Endothelial cell of umbilical vein (primary cell): ENCODE measurements around the gene CMC1. TPM values are rescaled to one million over a fixed set of nuclear protein-coding genes. Genes with fewer than 3 reads are reported as not detected.

Experiments
- BruUV-seq: library from RNA; stranded (reverse); fragments of 400-500 nt; replicated peaks from 2 replicates; lab custom pipeline; 2021; lab: Mats Ljungman, UMichigan
- CTCF ChIA-PET: fragments of 300-600, 350-600 bp; sonication (Branson Sonifier 250); formaldehyde crosslinking; loops from one replicate; lab custom pipeline; 2021; ENCODE audit warnings: antibody characterized with exemption, inconsistent platforms; lab: Charles Lee
- POLR2A ChIA-PET: fragments of 300-600, 350-600 bp; sonication (Branson Sonifier 250); formaldehyde crosslinking; loops from one replicate; lab custom pipeline; 2021; ENCODE audit warnings: antibody characterized with exemption, inconsistent platforms; lab: Charles Lee
- DNase-seq: peaks from one replicate; pipeline ENCODE4 v3.0.0-alpha.2; 2011; ENCODE audit warnings: low read depth, low spot score
- FAIRE-seq: peaks from 2 replicates; lab custom pipeline; 2011; peaks lifted over from hg19 to GRCh38; lab: Jason Lieb, UNC
- H2AFZ ChIP-seq: 2 replicates; pipeline ENCODE4 v1.6.0; 2012; ENCODE audit warnings: low read depth, low read length, control low read depth, inconsistent platforms
- H3K27ac ChIP-seq: 2 replicates; pipeline ENCODE4 v1.5.1; 2011; ENCODE audit warnings: low read depth, mild to moderate bottlenecking, control low read depth, low read length, moderate library complexity; ENCODE audit not compliant: insufficient read depth
- H3K27me3 ChIP-seq, 2 experiments: 2 replicates each; pipeline versions ENCODE4 v1.6.0 to v1.6.1; 2011; ENCODE audit warnings: low read length in 2 of 2, mixed read lengths in 1 of 2; ENCODE audit not compliant: control insufficient read depth in 2 of 2, insufficient read depth in 2 of 2
- H3K36me3 ChIP-seq, 2 experiments: 2 replicates in 1 of 2; 3 replicates in 1 of 2; pipeline ENCODE4 v1.5.1; 2011; ENCODE audit warnings: low read length in 2 of 2, mild to moderate bottlenecking in 1 of 2, moderate library complexity in 1 of 2; ENCODE audit not compliant: control insufficient read depth in 2 of 2, insufficient read depth in 2 of 2; ENCODE audit errors: extremely low read depth in 1 of 2
- H3K4me1 ChIP-seq: 3 replicates; pipeline ENCODE4 v1.5.1; 2011; ENCODE audit warnings: mild to moderate bottlenecking, low read length; ENCODE audit not compliant: control insufficient read depth, insufficient read depth; ENCODE audit errors: extremely low read depth
- H3K4me2 ChIP-seq: 2 replicates; pipeline ENCODE4 v1.6.1; 2011; ENCODE audit warnings: low read length, control low read depth, mixed read lengths; ENCODE audit not compliant: insufficient read depth
- H3K4me3 ChIP-seq, 3 experiments: fragments of 200-600 bp in 1 of 3; sonication (generic), shearing (Covaris generic) in 1 of 3; replicated peaks in 1 of 3; 2 replicates each; pipeline ENCODE4 v1.5.1; 2011 to 2016; ENCODE audit warnings: control low read depth in 3 of 3, low read length in 3 of 3, mild to moderate bottlenecking in 2 of 3, inconsistent platforms in 1 of 3, low read depth in 1 of 3, moderate library complexity in 1 of 3; ENCODE audit not compliant: insufficient read depth in 1 of 3
- H3K79me2 ChIP-seq: 2 replicates; pipeline ENCODE4 v1.6.0; 2012; ENCODE audit warnings: low read length, inconsistent platforms; ENCODE audit not compliant: control insufficient read depth, insufficient read depth
- H3K9ac ChIP-seq: replicated peaks from 2 replicates; pipeline ENCODE3; 2011; ENCODE audit warnings: low read length, control low read depth; ENCODE audit not compliant: insufficient read depth; ENCODE audit errors: extremely low read depth
- H3K9me1 ChIP-seq: replicated peaks from 3 replicates; pipeline ENCODE4 v1.6.0; 2011; ENCODE audit warnings: mild to moderate bottlenecking, low read length; ENCODE audit not compliant: control insufficient read depth, insufficient read depth; ENCODE audit errors: extremely low read depth
- H3K9me3 ChIP-seq: replicated peaks from 2 replicates; pipeline ENCODE4 v1.5.1; 2012; ENCODE audit warnings: low read length, inconsistent platforms; ENCODE audit not compliant: control insufficient read depth, insufficient read depth
- H4K20me1 ChIP-seq: replicated peaks from 2 replicates; pipeline ENCODE3; 2011; ENCODE audit warnings: mild to moderate bottlenecking, low read length; ENCODE audit not compliant: control insufficient read depth, insufficient read depth; ENCODE audit errors: extremely low read depth
- EZH2 ChIP-seq: IDR thresholded peaks from 2 replicates; pipeline ENCODE4 v1.6.1; 2012; ENCODE audit warnings: borderline replicate concordance, low read depth, mild to moderate bottlenecking, moderate library complexity, low read length, inconsistent platforms; ENCODE audit not compliant: severe bottlenecking
- FOS ChIP-seq: IDR thresholded peaks from 2 replicates; pipeline ENCODE4 v1.6.1; 2011; ENCODE audit warnings: mild to moderate bottlenecking, low read length, moderate library complexity, borderline replicate concordance; ENCODE audit not compliant: insufficient read depth
- GATA2 ChIP-seq: IDR thresholded peaks from 2 replicates; pipeline ENCODE4 v1.7.0; 2011; ENCODE audit warnings: low read depth, mild to moderate bottlenecking, moderate library complexity, mixed read lengths, low read length; ENCODE audit not compliant: insufficient read length, insufficient read depth
- JUN ChIP-seq: IDR thresholded peaks from 2 replicates; pipeline ENCODE4 v1.6.1; 2011; ENCODE audit warnings: borderline replicate concordance, low read depth; ENCODE audit not compliant: insufficient read length, insufficient read depth
- MYC ChIP-seq: IDR thresholded peaks from one replicate; pipeline ENCODE4 v1.6.1; 2011; ENCODE audit warnings: mild to moderate bottlenecking, low read depth, low read length
- POLR2A ChIP-seq: IDR thresholded peaks from 2 replicates; pipeline ENCODE4 v1.6.1; 2012; ENCODE audit warnings: low read depth, mild to moderate bottlenecking, control low read depth, low read length
- POLR2AphosphoS5 ChIP-seq: IDR thresholded peaks from 2 replicates; pipeline ENCODE4 v1.6.1; 2012; ENCODE audit warnings: low read depth, mild to moderate bottlenecking, control low read depth, low read length, moderate library complexity; ENCODE audit not compliant: insufficient read depth
- dilution Hi-C: fragments of 300-500 bp; cut with MboI; formaldehyde crosslinking; loops from one replicate; pipeline ENCODE4 v1.15.0; 2019; ENCODE audit warnings: low sequenced_read_pairs; ENCODE audit not compliant: extremely low pct_ligation_motif_present
- intact Hi-C: fragments of 100-400 bp; cut with micrococcal nuclease; formaldehyde crosslinking; loops from one replicate; pipeline ENCODE4 v1.10.0; 2022
- polyA plus RNA-seq, 4 experiments: library from polyadenylated mRNA; depleted of rRNA in 3 of 4; stranded (reverse) in 3 of 4; unstranded in 1 of 4; fragments of >200 nt; gene quantifications; 2 replicates each; pipeline versions ENCODE4 v1.2.1 to v1.2.3, GENCODE V29; 2011 to 2012; ENCODE audit warnings: missing spikeins in 1 of 4
- total RNA-seq: library from RNA; stranded (reverse); gene quantifications from 2 replicates; pipeline ENCODE4 v1.2.3, GENCODE V29; 2021
- TF ChIP-seq, protein P1 (sequence below): IDR thresholded peaks from 2 replicates; pipeline ENCODE4 v1.6.1; 2011; ENCODE audit not compliant: insufficient read depth, insufficient read length
- TF ChIP-seq, protein P2 (sequence below), 2 donors: IDR thresholded peaks; 1 replicate in 1 of 2; 2 replicates in 1 of 2; pipeline ENCODE4 v1.5.1; 2011; ENCODE audit warnings: low read length in 2 of 2, mild to moderate bottlenecking in 2 of 2, moderate library complexity in 2 of 2, control low read depth in 1 of 2, inconsistent platforms in 1 of 2, low read depth in 1 of 2; ENCODE audit not compliant: insufficient read depth in 1 of 2; ENCODE audit errors: extremely low read depth in 1 of 2

The CMC1 gene
- total and polyA plus RNA-seq, 2 donors (not counting 3 experiments of a cell fraction or from before 2014, with no cell fraction given), result 13.1 to 18.6 TPM

DNA sequence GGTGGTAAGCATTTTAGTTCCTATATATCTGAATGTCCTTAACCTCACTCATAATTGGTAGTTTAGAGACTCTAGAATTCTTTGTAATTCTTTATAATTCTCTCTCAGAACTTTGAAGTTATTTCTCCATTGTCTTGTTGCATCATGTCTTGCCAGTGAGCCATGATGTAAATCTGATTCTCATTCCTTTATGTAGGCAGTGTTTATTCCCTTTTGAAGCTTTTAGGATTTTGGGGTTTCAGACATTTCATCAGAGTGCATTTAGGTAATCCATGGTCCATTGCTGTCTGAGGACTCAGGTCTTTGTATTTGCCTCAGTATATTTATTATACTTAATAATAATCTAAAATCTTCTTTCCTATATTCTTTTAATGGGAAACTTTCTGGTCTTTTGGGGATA is 20.6 kb downstream of the CMC1 start:
- dilution Hi-C loops (no loop called here), intact Hi-C loops (no loop called here)
- Histone ChIP-seq H3K4me3 (no peak overlapping the region), H3K9me1 (no peaks in the 10 kb centered on the region), H3K4me2 (no peak overlapping the region), H3K79me2 (peaks cover 6% of the 10 kb centered on the region), H3K9ac (no peak overlapping the region), H3K4me1 (no peaks in the 10 kb centered on the region), H4K20me1 (no peaks in the 10 kb centered on the region), H3K9me3 (no peaks in the 10 kb centered on the region), H3K27me3 (no peaks in the 10 kb centered on the region), H3K36me3 (no peaks in the 10 kb centered on the region), H3K27ac (no peak overlapping the region), H2AFZ (no peak overlapping the region)
- BruUV-seq, result no TSS peak
- no peak for DNase-seq
- ChIA-PET CTCF (no interaction called here), POLR2A (no interaction called here)
- no peak for TF ChIP-seq JUN
- TF ChIP-seq FOS, result no peak
- no peak for TF ChIP-seq POLR2A
- FAIRE-seq, result no peak

DNA sequence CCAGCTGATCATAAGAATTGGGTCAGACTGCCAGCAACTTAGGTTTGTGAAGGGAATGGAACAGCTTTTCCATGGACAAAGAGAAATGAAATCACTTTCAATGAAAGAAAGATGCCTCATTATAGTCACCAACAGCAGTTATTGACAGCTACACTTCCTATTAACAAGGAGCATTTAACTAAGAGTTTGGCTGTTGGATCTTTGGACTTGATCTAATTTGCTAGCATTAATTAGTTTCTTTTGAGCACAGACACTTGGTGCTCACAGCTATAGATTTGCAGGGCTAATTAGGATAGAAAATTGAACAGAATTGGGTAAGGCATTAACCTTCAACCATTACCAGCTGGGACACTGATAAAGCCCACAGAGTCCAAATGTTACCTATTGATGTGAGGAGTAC is 24.2 kb downstream of the CMC1 start:
- Histone ChIP-seq H3K4me1 (no peaks in the 10 kb centered on the region), H3K79me2 (peaks cover 4% of the 10 kb centered on the region), H3K27me3 (no peaks in the 10 kb centered on the region), H3K27ac (no peak overlapping the region), H2AFZ (no peak overlapping the region), H3K4me2 (no peak overlapping the region), H3K9ac (no peak overlapping the region), H3K4me3 (no peak overlapping the region), H4K20me1 (no peaks in the 10 kb centered on the region), H3K36me3 (no peaks in the 10 kb centered on the region), H3K9me3 (no peaks in the 10 kb centered on the region), H3K9me1 (no peaks in the 10 kb centered on the region)
- TF ChIP-seq, protein P1, sequence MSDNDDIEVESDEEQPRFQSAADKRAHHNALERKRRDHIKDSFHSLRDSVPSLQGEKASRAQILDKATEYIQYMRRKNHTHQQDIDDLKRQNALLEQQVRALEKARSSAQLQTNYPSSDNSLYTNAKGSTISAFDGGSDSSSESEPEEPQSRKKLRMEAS, result no peak
- TF ChIP-seq POLR2AphosphoS5, result no peak
- TF ChIP-seq FOS, result no peak
- TF ChIP-seq POLR2A, result no peak
- TF ChIP-seq JUN, result no peak
- TF ChIP-seq EZH2, result no peak
- TF ChIP-seq, protein P2, sequence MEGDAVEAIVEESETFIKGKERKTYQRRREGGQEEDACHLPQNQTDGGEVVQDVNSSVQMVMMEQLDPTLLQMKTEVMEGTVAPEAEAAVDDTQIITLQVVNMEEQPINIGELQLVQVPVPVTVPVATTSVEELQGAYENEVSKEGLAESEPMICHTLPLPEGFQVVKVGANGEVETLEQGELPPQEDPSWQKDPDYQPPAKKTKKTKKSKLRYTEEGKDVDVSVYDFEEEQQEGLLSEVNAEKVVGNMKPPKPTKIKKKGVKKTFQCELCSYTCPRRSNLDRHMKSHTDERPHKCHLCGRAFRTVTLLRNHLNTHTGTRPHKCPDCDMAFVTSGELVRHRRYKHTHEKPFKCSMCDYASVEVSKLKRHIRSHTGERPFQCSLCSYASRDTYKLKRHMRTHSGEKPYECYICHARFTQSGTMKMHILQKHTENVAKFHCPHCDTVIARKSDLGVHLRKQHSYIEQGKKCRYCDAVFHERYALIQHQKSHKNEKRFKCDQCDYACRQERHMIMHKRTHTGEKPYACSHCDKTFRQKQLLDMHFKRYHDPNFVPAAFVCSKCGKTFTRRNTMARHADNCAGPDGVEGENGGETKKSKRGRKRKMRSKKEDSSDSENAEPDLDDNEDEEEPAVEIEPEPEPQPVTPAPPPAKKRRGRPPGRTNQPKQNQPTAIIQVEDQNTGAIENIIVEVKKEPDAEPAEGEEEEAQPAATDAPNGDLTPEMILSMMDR (IDR thresholded peaks at IDR 0.05; ENCODE audit: extremely low read depth in 1 of 2, insufficient read depth in 1 of 2, low read depth in 1 of 2, low read length in 2 of 2), result no peak
- TF ChIP-seq MYC, result no peak
- no peak for TF ChIP-seq GATA2
- no peak for FAIRE-seq
- ChIA-PET POLR2A (no interaction called here), CTCF (interaction anchor here (1.1 kb wide), 1 partner anchor 21 kb away, joined by 5 read pairs; no protein-coding TSS in a partner anchor)
- BruUV-seq, result no TSS peak
- no peak for DNase-seq
- dilution Hi-C loops, result no loop called here
- intact Hi-C loops, result no loop called here
